ENCODE data around the gene B4GAT1.
A peak's percentile ranks its signal among the peaks of the same experiment; 100 is the strongest.

Gene B4GAT1

GRCh38 chr11:66339162-66339675, 8.2 kb downstream of the B4GAT1 start:
- no peak for TF ChIP-seq CTCF (IDR thresholded peaks at IDR 0.05; ENCODE audit: borderline replicate concordance, control extremely low read depth, extremely low read depth, insufficient read depth, missing control alignments)
- in situ Hi-C loops (cut with MboI; ENCODE audit: low sequenced_read_pairs, unreplicated experiment): no loop called here
- no peak for DNase-seq (ENCODE audit: low spot score)

GRCh38 chr11:66338276-66339161, 8.9 kb downstream of the B4GAT1 start:
- TF ChIP-seq CTCF (IDR thresholded peaks at IDR 0.05; ENCODE audit: borderline replicate concordance, control extremely low read depth, extremely low read depth, insufficient read depth, missing control alignments): no peak
- DNase-seq (ENCODE audit: low spot score): no peak
- in situ Hi-C loops (cut with MboI; ENCODE audit: low sequenced_read_pairs, unreplicated experiment): no loop called here

- in situ Hi-C loops (cut with MboI; ENCODE audit: low sequenced_read_pairs, unreplicated experiment): no loop called here
- DNase-seq (ENCODE audit: low spot score): no peak
- TF ChIP-seq CTCF (IDR thresholded peaks at IDR 0.05; ENCODE audit: borderline replicate concordance, control extremely low read depth, extremely low read depth, insufficient read depth, missing control alignments): no peak
These were observed 10.1 kb downstream of the B4GAT1 start for GRCh38 chr11:66337103-66337899.

GRCh38 chr11:66336234-66337102, 11.0 kb downstream of the B4GAT1 start, which contains the start of gene RIN1:
Gene RIN1 (minus strand): TSS chr11:66336434. CDS start chr11:66336402, 32 bp downstream.
- in situ Hi-C loops (cut with MboI; ENCODE audit: low sequenced_read_pairs, unreplicated experiment): no loop called here
- peak; percentile 86 for DNase-seq (ENCODE audit: low spot score)
- TF ChIP-seq CTCF (IDR thresholded peaks at IDR 0.05; ENCODE audit: borderline replicate concordance, control extremely low read depth, extremely low read depth, insufficient read depth, missing control alignments): peak; percentile 19

GRCh38 chr11:66335531-66336233, 11.7 kb downstream of the B4GAT1 start:
- DNase-seq (ENCODE audit: low spot score): no peak
- no peak for TF ChIP-seq CTCF (IDR thresholded peaks at IDR 0.05; ENCODE audit: borderline replicate concordance, control extremely low read depth, extremely low read depth, insufficient read depth, missing control alignments)
- in situ Hi-C loops (cut with MboI; ENCODE audit: low sequenced_read_pairs, unreplicated experiment): no loop called here
